Mammary epithelial cell (primary cell): ENCODE results near the gene SEMA6B.

Experiments used
- CTCF ChIP-seq, 2 donors: IDR thresholded peaks in 1 of 2; conservative IDR thresholded peaks in 1 of 2; 2 replicates each; pipeline ENCODE4 v1.5.1; 2011 to 2012; ENCODE audit warnings: inconsistent platforms in 2 of 2, low read length in 2 of 2, mild to moderate bottlenecking in 2 of 2, control low read depth in 1 of 2, low read depth in 1 of 2; ENCODE audit not compliant: insufficient read depth in 1 of 2; ENCODE audit errors: extremely low read depth in 1 of 2
- EZH2 ChIP-seq: IDR thresholded peaks from 2 replicates; pipeline ENCODE4 v1.6.1; 2012; ENCODE audit warnings: low read length, inconsistent platforms, borderline replicate concordance

GRCh38 chr19:4583961-4584669, 24.6 kb upstream of the SEMA6B start:
- TF ChIP-seq CTCF (conservative IDR thresholded peaks at IDR 0.05 in 1 of 2, IDR thresholded peaks at IDR 0.05 in 1 of 2; ENCODE audit: extremely low read depth in 1 of 2, insufficient read depth in 1 of 2, low read depth in 1 of 2, low read length in 2 of 2) (no peak), EZH2 (no peak)
